HEK293 (cell line): ENCODE results near the gene MSH6.

Experiments used
- CTCF ChIA-PET: fragments of 350-600 bp; formaldehyde crosslinking; extraction: SDS; loops from one replicate; lab custom pipeline; 2021; ENCODE audit warnings: antibody characterized with exemption; lab: Yijun Ruan, JAX
- POLR2A ChIA-PET: fragments of 300-600 bp; formaldehyde crosslinking; extraction: SDS; loops from one replicate; lab custom pipeline; 2020; ENCODE audit warnings: antibody characterized with exemption, inconsistent platforms; lab: Yijun Ruan, JAX
- H3K27ac ChIP-seq: fragments of 200-500 bp; sonication (Bioruptor generic); 2 replicates; pipeline ENCODE4 v1.5.1; 2014; ENCODE audit warnings: low read depth, low read length, control low read depth, inconsistent platforms; ENCODE audit errors: extremely low read depth
- H3K36me3 ChIP-seq, 2 experiments: fragments of 200-500 bp in 1 of 2; sonication (Bioruptor generic) in 1 of 2; 1 replicate in 1 of 2; 2 replicates in 1 of 2; pipeline ENCODE4 v1.5.1; 2014 to 2017; ENCODE audit warnings: inconsistent platforms in 2 of 2, low read length in 2 of 2; ENCODE audit not compliant: control insufficient read depth in 2 of 2, insufficient read depth in 1 of 2
- H3K4me1 ChIP-seq: fragments of 200-500 bp; sonication (Bioruptor generic); 2 replicates; pipeline ENCODE4 v1.5.1; 2014; ENCODE audit warnings: mild to moderate bottlenecking, low read length, inconsistent platforms; ENCODE audit not compliant: control insufficient read depth, insufficient read depth
- H3K4me3 ChIP-seq: 2 replicates; pipeline ENCODE4 v1.5.1; 2011; ENCODE audit warnings: low read depth, mild to moderate bottlenecking, control low read depth, low read length, moderate library complexity
- H3K9me3 ChIP-seq: fragments of 200-500 bp; sonication (Bioruptor generic); 2 replicates; pipeline ENCODE4 v1.5.1; 2014; ENCODE audit warnings: low read depth, low read length, inconsistent platforms; ENCODE audit not compliant: control insufficient read depth, insufficient read depth
- FEZF1 ChIP-seq: fragments of 450-650 bp; formaldehyde crosslinking; IDR thresholded peaks from 2 replicates; pipeline ENCODE4 v1.5.1; 2016; ENCODE audit warnings: missing biosample characterization, missing genetic modification characterization
- IKZF3 ChIP-seq: fragments of 450-650 bp; IDR thresholded peaks from 2 replicates; pipeline ENCODE4 v1.5.0; 2018; ENCODE audit warnings: missing biosample characterization, mild to moderate bottlenecking, missing genetic modification characterization, moderate library complexity
- OSR2 ChIP-seq: fragments of 450-650 bp; formaldehyde crosslinking; IDR thresholded peaks from 2 replicates; pipeline ENCODE4 v1.5.1; 2016; ENCODE audit warnings: missing biosample characterization, missing genetic modification characterization
- PRDM1 ChIP-seq: fragments of 450-650 bp; formaldehyde crosslinking; IDR thresholded peaks from 2 replicates; pipeline ENCODE4; 2016; ENCODE audit warnings: missing biosample characterization, missing genetic modification characterization
- SETDB1 ChIP-seq: IDR thresholded peaks from one replicate; pipeline ENCODE4 v1.6.1; 2017; ENCODE audit warnings: mild to moderate bottlenecking, low read length, moderate library complexity, mixed read lengths; ENCODE audit not compliant: insufficient read length
- SP7 ChIP-seq: fragments of 450-650 bp; formaldehyde crosslinking; IDR thresholded peaks from 2 replicates; pipeline ENCODE4 v1.5.1; 2016; ENCODE audit warnings: missing biosample characterization, missing genetic modification characterization
- ZBTB6 ChIP-seq: fragments of 450-650 bp; formaldehyde crosslinking; IDR thresholded peaks from 2 replicates; pipeline ENCODE4 v1.5.1; 2017; ENCODE audit warnings: missing biosample characterization, missing genetic modification characterization
- ZNF138 ChIP-seq: fragments of 450-650 bp; formaldehyde crosslinking; IDR thresholded peaks from 2 replicates; pipeline ENCODE4 v1.5.1; 2016; ENCODE audit warnings: missing biosample characterization, missing genetic modification characterization, borderline replicate concordance
- ZNF23 ChIP-seq: fragments of 450-650 bp; formaldehyde crosslinking; IDR thresholded peaks from 2 replicates; pipeline ENCODE4 v1.5.1; 2016; ENCODE audit warnings: missing biosample characterization, missing genetic modification characterization, borderline replicate concordance
- ZNF311 ChIP-seq: fragments of 450-650 bp; formaldehyde crosslinking; IDR thresholded peaks from 2 replicates; pipeline ENCODE4 v1.5.1; 2017; ENCODE audit warnings: missing biosample characterization, missing genetic modification characterization, borderline replicate concordance
- ZNF362 ChIP-seq: fragments of 450-650 bp; formaldehyde crosslinking; IDR thresholded peaks from 2 replicates; pipeline ENCODE4 v1.5.1; 2016; ENCODE audit warnings: missing biosample characterization, missing genetic modification characterization
- ZNF37A ChIP-seq: fragments of 450-650 bp; IDR thresholded peaks from 2 replicates; pipeline ENCODE4 v1.5.1; 2018; ENCODE audit warnings: missing biosample characterization, missing genetic modification characterization
- ZNF391 ChIP-seq: fragments of 450-650 bp; formaldehyde crosslinking; IDR thresholded peaks from 2 replicates; pipeline ENCODE4 v1.5.1; 2016; ENCODE audit warnings: low read depth, missing biosample characterization, missing genetic modification characterization, borderline replicate concordance
- ZNF398 ChIP-seq: fragments of 450-650 bp; formaldehyde crosslinking; IDR thresholded peaks from 2 replicates; pipeline ENCODE4 v1.5.1; 2017; ENCODE audit warnings: missing biosample characterization, missing genetic modification characterization
- ZNF529 ChIP-seq: fragments of 450-650 bp; formaldehyde crosslinking; IDR thresholded peaks from 2 replicates; pipeline ENCODE4 v1.5.1; 2017; ENCODE audit warnings: missing genetic modification characterization, missing biosample characterization; ENCODE audit not compliant: insufficient replicate concordance
- ZNF654 ChIP-seq: fragments of 450-650 bp; formaldehyde crosslinking; IDR thresholded peaks from 2 replicates; pipeline ENCODE4 v1.5.1; 2016; ENCODE audit warnings: low read depth, missing biosample characterization, missing genetic modification characterization
- ZNF677 ChIP-seq: fragments of 450-650 bp; IDR thresholded peaks from 2 replicates; pipeline ENCODE4 v1.5.0; 2018; ENCODE audit warnings: missing biosample characterization, mild to moderate bottlenecking, missing genetic modification characterization, moderate library complexity
- ZNF785 ChIP-seq: fragments of 450-650 bp; formaldehyde crosslinking; IDR thresholded peaks from 2 replicates; pipeline ENCODE4 v1.5.1; 2016; ENCODE audit warnings: missing biosample characterization, missing genetic modification characterization
- ZNF791 ChIP-seq: fragments of 450-650 bp; formaldehyde crosslinking; IDR thresholded peaks from 2 replicates; pipeline ENCODE4 v1.5.1; 2016; ENCODE audit warnings: missing biosample characterization, missing genetic modification characterization
- TF ChIP-seq, protein P1 (sequence below): fragments of 450-650 bp; formaldehyde crosslinking; IDR thresholded peaks from 2 replicates; pipeline ENCODE4; 2016; ENCODE audit warnings: missing biosample characterization, missing genetic modification characterization

The MSH6 gene

GRCh38 chr2:47798631-47799030 is 15.7 kb downstream of the MSH6 start:
- Histone ChIP-seq H3K27ac (no peak overlapping the region), H3K4me3 (no peak overlapping the region), H3K9me3 (no peaks in the 10 kb centered on the region; the same call in 1 of the 2 replicates), H3K4me1 (no peaks in the 10 kb centered on the region), H3K36me3 (peaks cover 90 to 95% of the 10 kb centered on the region in 2 experiments)
- TF ChIP-seq ZNF398 (tag by site-specific recombination) = no peak
- TF ChIP-seq PRDM1 (tag by site-specific recombination) = 0 out of 2 replicates have a peak, but pooled peaks have one; percentile 12
- POLR2A ChIA-PET = no interaction called here
- CTCF ChIA-PET = no interaction called here

- Histone ChIP-seq H3K27ac (no peak overlapping the region), H3K9me3 (no peaks in the 10 kb centered on the region; the same call in 1 of the 2 replicates), H3K36me3 (peaks cover 92 to 99% of the 10 kb centered on the region in 2 experiments), H3K4me3 (no peak overlapping the region), H3K4me1 (no peaks in the 10 kb centered on the region)
- POLR2A ChIA-PET = no interaction called here
- CTCF ChIA-PET = no interaction called here
- TF ChIP-seq ZNF677 (tag by site-specific recombination) = peak; percentile 45; the same call in 1 of the 2 replicates
- TF ChIP-seq IKZF3 (tag by site-specific recombination) = no peak
Observed at GRCh38 chr2:47799031-47799609, 16.2 kb downstream of the MSH6 start.

DNA sequence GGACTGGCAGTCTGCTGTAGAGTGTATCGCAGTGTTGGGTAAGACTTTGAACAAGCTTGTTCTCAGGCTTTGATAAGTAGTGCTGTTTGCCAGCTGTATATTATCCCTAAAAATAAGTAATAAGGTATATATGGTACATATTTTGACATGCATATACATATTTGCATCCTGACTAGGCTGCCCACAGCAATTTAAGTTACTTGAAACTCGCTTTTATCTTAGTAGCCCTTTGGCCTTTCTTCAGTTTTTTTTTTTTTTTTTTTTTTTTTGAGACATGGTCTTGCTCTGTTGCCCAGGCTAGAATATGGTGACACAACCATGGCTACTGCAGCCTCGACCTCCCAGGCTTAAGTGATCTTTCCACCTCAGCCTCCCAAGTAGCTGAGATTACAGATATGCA is 18.2 kb downstream of the MSH6 start:
- Histone ChIP-seq H3K4me1 (no peaks in the 10 kb centered on the region), H3K36me3 (peaks cover 92 to 99% of the 10 kb centered on the region in 2 experiments), H3K27ac (no peak overlapping the region), H3K9me3 (no peaks in the 10 kb centered on the region; the same call in 1 of the 2 replicates), H3K4me3 (no peak overlapping the region)
- peak; percentile 67; the same call in 1 of the 2 replicates for TF ChIP-seq ZNF362 (tag by site-specific recombination)
- no peak for TF ChIP-seq ZNF23 (tag by site-specific recombination)
- TF ChIP-seq OSR2 (tag by site-specific recombination) = no peak
- CTCF ChIA-PET = no interaction called here
- POLR2A ChIA-PET = no interaction called here

DNA sequence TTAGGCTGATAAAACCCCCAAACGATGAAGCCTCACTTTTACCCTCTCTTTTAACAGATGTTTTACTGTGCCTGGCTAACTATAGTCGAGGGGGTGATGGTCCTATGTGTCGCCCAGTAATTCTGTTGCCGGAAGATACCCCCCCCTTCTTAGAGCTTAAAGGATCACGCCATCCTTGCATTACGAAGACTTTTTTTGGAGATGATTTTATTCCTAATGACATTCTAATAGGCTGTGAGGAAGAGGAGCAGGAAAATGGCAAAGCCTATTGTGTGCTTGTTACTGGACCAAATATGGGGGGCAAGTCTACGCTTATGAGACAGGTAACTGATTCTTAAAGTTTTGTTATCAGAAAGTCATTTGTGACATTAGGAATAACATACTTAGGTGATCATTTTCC is 20.4 kb downstream of the MSH6 start:
- ChIA-PET CTCF (no interaction called here), POLR2A (no interaction called here)
- TF ChIP-seq SP7 (tag by site-specific recombination) = no peak
- peak; percentile 52 for TF ChIP-seq SETDB1
- no peak for TF ChIP-seq ZNF529 (tag by site-specific recombination)

DNA sequence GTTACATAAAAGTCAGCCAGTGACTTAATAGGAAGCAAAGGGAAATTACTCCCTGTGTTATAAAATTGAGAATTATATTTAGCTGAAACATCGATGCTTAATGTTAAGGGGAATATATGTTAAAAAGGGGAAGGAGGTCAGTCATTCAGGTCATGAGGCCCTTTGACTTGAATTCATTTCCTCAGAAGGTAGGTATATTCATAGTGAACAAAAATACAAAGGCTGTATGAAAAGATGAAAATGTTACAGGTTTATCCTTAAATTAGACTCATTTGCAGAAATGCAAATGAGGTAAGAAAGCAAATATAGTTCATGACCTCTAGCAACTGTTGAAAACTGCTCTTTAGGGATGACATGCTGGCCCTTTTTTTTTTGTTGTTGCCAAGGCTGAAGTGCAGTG is 20.8 kb downstream of the MSH6 start:
- ChIA-PET CTCF (no interaction called here), POLR2A (no interaction called here)
- no peaks in the 10 kb centered on the region for H3K4me1 ChIP-seq
- no peaks in the 10 kb centered on the region for H3K9me3 ChIP-seq
- no peak overlapping the region for H3K4me3 ChIP-seq
- peaks cover 90 to 99% of the 10 kb centered on the region in 2 experiments for H3K36me3 ChIP-seq
- H3K27ac ChIP-seq = no peak overlapping the region
- TF ChIP-seq ZBTB6 (tag by site-specific recombination) (no peak), ZNF37A (tag by site-specific recombination) (no peak), ZNF791 (tag by site-specific recombination) (no peak), ZNF138 (no peak), ZNF785 (tag by site-specific recombination) (no peak), ZNF311 (tag by site-specific recombination) (no peak), ZNF391 (tag by site-specific recombination) (no peak), FEZF1 (no peak), ZNF654 (tag by site-specific recombination) (no peak)
- TF ChIP-seq, protein P1, sequence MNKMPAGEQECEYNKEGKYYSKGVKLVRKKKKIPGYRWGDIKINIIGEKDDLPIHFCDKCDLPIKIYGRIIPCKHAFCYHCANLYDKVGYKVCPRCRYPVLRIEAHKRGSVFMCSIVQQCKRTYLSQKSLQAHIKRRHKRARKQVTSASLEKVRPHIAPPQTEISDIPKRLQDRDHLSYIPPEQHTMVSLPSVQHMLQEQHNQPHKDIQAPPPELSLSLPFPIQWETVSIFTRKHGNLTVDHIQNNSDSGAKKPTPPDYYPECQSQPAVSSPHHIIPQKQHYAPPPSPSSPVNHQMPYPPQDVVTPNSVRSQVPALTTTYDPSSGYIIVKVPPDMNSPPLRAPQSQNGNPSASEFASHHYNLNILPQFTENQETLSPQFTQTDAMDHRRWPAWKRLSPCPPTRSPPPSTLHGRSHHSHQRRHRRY (tag by site-specific recombination) = no peak

More for the DNA sequence above, 20.4 kb downstream of the MSH6 start:
- Histone ChIP-seq H3K36me3 (peaks cover 90 to 99% of the 10 kb centered on the region in 2 experiments), H3K4me1 (no peaks in the 10 kb centered on the region), H3K27ac (no peak overlapping the region), H3K4me3 (no peak overlapping the region), H3K9me3 (no peaks in the 10 kb centered on the region; the same call in 1 of the 2 replicates)
